ENCODE measurements around the gene RAB11FIP4.

RAB11FIP4 gene

GRCh38 chr17:31584438-31585279 lies 193.2 kb downstream of the RAB11FIP4 start:
- Mint-ChIP-seq H3K27me3 (no peaks in the 10 kb centered on the region), H3K9me3 (no peaks in the 10 kb centered on the region), H3K36me3 (ENCODE audit: insufficient read depth) (no peaks in the 10 kb centered on the region), H3K4me3 (no peak overlapping the region), H3K4me1 (peaks cover 7% of the 10 kb centered on the region), H3K27ac (ENCODE audit: low read depth) (no peak overlapping the region)
- no peak for DNase-seq (ENCODE audit: low spot score in 2 of 2)
- ATAC-seq (replicated peaks; ENCODE audit: extremely low read depth, poor library complexity, severe bottlenecking), result no peak

GRCh38 chr17:31585280-31585630 lies 193.8 kb downstream of the RAB11FIP4 start:
- DNase-seq (ENCODE audit: low spot score in 2 of 2) (no peak), ATAC-seq (replicated peaks; ENCODE audit: extremely low read depth, poor library complexity, severe bottlenecking) (no peak)
- Mint-ChIP-seq H3K4me1 (peaks cover 7% of the 10 kb centered on the region), H3K27me3 (no peaks in the 10 kb centered on the region), H3K4me3 (no peak overlapping the region), H3K27ac (ENCODE audit: low read depth) (no peak overlapping the region), H3K36me3 (ENCODE audit: insufficient read depth) (no peaks in the 10 kb centered on the region), H3K9me3 (no peaks in the 10 kb centered on the region)

- Mint-ChIP-seq H3K9me3 (no peaks in the 10 kb centered on the region), H3K27ac (ENCODE audit: low read depth) (no peak overlapping the region), H3K27me3 (no peaks in the 10 kb centered on the region), H3K4me3 (no peak overlapping the region), H3K36me3 (ENCODE audit: insufficient read depth) (no peaks in the 10 kb centered on the region), H3K4me1 (peaks cover 7% of the 10 kb centered on the region)
- ATAC-seq (replicated peaks; ENCODE audit: extremely low read depth, poor library complexity, severe bottlenecking) (no peak), DNase-seq (ENCODE audit: low spot score in 2 of 2) (no peak)
Observed at GRCh38 chr17:31586946-31587345, 195.5 kb downstream of the RAB11FIP4 start.

- DNase-seq (ENCODE audit: low spot score in 2 of 2) (no peak), ATAC-seq (replicated peaks; ENCODE audit: extremely low read depth, poor library complexity, severe bottlenecking) (no peak)
- no peaks in the 10 kb centered on the region for H3K9me3 Mint-ChIP-seq
- H3K36me3 Mint-ChIP-seq (ENCODE audit: insufficient read depth), result no peaks in the 10 kb centered on the region
- no peak overlapping the region for H3K27ac Mint-ChIP-seq (ENCODE audit: low read depth)
- no peaks in the 10 kb centered on the region for H3K27me3 Mint-ChIP-seq
- H3K4me1 Mint-ChIP-seq, result peaks cover 3% of the 10 kb centered on the region
- no peak overlapping the region for H3K4me3 Mint-ChIP-seq
Observed at GRCh38 chr17:31587462-31587861, 196.0 kb downstream of the RAB11FIP4 start.
